ENCODE data around the gene SLC15A3.
A peak's percentile ranks its signal among the peaks of the same experiment; 100 is the strongest.

Gene SLC15A3

DNA sequence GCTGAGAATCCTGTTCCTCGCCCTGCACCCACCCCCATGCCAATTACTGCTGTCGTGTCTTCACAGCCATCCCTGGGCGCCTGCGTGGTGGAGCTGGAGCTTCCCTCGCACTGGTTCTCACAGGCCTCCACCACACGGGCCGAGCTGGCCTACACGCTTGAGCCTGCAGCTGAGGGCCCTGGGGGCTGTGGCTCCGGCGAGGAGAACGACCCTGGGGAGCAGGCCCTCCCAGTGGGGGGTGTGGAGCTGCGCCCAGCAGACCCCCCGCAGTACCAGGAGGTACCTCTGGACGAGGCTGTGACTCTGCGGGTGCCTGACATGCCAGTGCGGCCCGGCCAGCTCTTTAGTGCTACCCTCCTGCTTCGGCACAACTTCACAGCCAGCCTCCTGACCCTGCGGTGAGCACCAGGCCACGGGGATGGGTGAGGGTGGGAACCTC is 23.4 kb downstream of the SLC15A3 start:
- FAIRE-seq (no peak), DNase-seq (ENCODE audit: insufficient read length, low spot score) (no peak)
- TF ChIP-seq, protein P1, sequence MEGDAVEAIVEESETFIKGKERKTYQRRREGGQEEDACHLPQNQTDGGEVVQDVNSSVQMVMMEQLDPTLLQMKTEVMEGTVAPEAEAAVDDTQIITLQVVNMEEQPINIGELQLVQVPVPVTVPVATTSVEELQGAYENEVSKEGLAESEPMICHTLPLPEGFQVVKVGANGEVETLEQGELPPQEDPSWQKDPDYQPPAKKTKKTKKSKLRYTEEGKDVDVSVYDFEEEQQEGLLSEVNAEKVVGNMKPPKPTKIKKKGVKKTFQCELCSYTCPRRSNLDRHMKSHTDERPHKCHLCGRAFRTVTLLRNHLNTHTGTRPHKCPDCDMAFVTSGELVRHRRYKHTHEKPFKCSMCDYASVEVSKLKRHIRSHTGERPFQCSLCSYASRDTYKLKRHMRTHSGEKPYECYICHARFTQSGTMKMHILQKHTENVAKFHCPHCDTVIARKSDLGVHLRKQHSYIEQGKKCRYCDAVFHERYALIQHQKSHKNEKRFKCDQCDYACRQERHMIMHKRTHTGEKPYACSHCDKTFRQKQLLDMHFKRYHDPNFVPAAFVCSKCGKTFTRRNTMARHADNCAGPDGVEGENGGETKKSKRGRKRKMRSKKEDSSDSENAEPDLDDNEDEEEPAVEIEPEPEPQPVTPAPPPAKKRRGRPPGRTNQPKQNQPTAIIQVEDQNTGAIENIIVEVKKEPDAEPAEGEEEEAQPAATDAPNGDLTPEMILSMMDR (IDR thresholded peaks at IDR 0.05; ENCODE audit: insufficient read depth, missing control alignments) = no peak

DNA sequence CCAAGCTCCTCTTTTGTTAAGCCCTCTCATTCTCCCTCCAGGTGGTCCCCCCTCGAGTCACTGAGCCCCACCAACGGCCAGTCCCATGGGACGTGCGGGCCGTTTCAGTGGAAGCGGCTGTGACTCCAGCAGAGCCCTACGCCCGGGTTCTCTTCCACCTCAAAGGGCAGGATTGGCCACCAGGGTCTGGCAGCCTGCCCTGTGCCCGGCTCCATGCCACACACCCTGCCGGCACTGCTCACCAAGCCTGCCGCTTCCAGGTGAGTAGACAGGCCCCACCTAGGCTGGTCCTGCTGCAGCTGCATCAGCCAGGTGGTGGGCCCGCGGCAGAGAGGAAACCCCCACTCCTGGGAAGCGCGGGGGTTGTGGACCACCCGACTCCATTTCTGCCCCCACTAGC is 24.4 kb downstream of the SLC15A3 start:
- TF ChIP-seq, protein P1 (IDR thresholded peaks at IDR 0.05; ENCODE audit: insufficient read depth, missing control alignments) = no peak
- no peak for FAIRE-seq
- no peak for DNase-seq (ENCODE audit: insufficient read length, low spot score)

DNA sequence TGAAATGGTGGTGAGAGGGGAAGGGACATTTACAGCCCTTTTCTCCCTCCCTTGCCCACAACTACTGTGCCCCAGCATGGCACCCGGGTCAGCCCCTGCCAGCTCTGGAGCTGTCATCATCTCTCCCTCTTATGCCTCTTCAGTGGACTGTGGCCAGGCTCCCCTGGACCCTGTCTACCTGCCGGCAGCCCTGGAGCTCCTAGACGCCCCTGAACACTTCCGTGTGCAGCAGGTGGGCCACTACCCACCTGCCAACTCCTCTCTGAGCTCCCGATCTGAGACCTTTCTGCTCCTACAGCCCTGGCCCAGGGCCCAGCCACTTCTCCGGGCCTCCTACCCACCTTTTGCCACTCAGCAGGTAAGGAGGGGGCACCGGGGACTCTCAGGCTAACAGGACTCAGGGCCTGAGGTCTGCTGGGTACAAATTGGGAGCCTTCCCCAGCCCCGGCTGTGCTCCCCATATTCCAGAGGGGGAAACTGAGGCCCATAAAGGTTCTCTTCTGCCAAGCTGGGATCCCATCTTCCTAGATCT is 24.8 kb downstream of the SLC15A3 start:
- FAIRE-seq = no peak
- TF ChIP-seq, protein P1 (IDR thresholded peaks at IDR 0.05; ENCODE audit: insufficient read depth, missing control alignments) = no peak
- DNase-seq (ENCODE audit: insufficient read length, low spot score) = no peak

DNA sequence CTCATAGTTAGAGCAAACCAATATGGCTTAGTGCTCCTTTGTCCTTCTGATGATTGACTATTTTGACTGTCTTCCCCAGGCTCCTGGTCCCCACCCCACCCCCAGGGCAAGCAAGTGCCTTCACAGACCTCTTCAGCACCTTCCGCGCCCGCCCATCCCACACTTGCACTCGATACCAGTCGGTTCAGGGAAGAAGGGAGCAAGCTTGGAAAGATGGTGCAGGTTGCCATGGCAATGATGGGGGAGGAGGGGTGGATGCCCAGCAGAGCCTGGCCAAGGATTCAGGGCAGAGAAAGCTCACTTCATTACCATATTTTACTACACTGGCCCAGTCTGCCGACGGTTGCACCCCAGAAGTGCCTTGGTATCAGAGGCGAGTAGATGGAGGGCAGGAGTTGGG is 25.5 kb downstream of the SLC15A3 start:
- FAIRE-seq (no peak), DNase-seq (ENCODE audit: insufficient read length, low spot score) (no peak)
- TF ChIP-seq, protein P1 (IDR thresholded peaks at IDR 0.05; ENCODE audit: insufficient read depth, missing control alignments) = no peak

DNA sequence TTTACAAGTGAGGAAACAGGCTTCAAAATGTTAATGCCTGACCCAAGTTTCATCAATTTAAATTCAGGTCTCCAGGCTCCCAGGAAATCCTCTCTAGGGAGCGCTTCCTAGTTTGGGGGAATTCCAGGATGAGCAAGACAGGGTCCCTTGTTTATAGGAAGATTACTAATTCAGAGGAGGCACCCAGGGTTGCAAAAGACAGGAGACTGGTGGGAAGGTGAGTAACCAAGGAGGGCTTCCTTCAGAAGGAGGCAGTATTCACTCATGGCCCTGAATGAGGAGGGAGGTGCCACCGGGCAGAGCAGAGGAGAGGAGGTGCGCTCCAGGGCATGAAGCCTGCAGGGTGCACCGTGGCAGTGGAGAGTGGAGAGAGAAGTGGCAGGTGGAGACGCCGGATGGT is 26.1 kb downstream of the SLC15A3 start:
- DNase-seq (ENCODE audit: insufficient read length, low spot score) (no peak), FAIRE-seq (no peak)
- TF ChIP-seq, protein P1 (IDR thresholded peaks at IDR 0.05; ENCODE audit: insufficient read depth, missing control alignments) = no peak

DNA sequence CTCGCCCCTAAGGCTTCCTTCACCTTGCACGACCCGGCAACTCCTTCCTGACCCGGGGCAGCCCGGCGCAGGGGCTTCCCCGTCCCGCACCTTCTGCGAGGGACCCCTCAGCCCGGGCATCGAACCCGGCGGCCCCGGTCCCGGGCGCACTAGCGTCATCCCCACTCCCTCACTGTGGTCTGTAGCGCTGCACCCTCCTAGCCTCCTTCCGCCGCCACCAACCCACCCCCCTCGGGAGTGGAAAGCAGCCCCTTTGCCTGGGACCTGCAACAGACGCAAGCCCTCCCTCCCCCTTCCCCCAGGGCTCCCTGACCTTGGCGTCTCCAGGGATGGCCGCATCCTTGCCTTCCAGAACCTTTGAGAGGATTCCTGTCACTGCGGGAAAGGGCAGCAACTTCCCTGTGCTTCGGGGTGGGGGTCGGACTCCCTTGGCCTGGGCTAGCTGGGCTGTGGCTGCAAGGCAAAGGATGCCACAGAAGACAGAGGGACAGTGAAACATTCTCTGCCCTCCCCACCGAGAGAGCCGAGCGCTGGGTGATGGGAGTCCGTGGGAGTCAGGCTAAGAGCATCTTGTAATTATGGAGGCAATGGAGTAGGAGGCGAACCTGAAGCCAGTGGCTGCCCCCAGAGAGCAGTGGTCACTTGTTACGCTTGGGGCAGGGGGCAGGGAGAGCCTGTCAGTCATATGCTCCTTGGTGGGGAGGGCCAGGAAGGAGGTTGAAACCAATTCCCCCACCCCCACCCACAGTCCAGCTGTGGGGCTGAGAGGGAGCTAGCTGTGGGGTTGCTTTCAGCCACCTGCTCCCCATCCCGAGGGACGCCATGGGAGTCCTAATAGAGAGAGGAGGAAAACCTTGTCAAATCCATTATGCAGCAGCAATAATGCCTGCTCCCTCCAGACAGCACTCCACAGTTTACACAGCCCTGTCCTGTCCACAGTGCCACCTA is 26.8 kb downstream of the SLC15A3 start:
- DNase-seq (ENCODE audit: insufficient read length, low spot score) = peak; percentile 47
- FAIRE-seq = no peak
- TF ChIP-seq, protein P1 (IDR thresholded peaks at IDR 0.05; ENCODE audit: insufficient read depth, missing control alignments) = no peak
